GM19438 (cell line): Measurements from ENCODE around the gene PRR13.
"Not testable (repeated sequence)": the region's sequence is repeated elsewhere in the genome, so short reads cannot be mapped to it uniquely, and the experiment has no call there.

Experiments
- ATAC-seq: cut with Tn5 transposase; IDR thresholded peaks from one replicate; pipeline ENCODE4 v1.9.1; 2021; ENCODE audit warnings: low read depth; ENCODE audit not compliant: unreplicated experiment

Gene PRR13

DNA sequence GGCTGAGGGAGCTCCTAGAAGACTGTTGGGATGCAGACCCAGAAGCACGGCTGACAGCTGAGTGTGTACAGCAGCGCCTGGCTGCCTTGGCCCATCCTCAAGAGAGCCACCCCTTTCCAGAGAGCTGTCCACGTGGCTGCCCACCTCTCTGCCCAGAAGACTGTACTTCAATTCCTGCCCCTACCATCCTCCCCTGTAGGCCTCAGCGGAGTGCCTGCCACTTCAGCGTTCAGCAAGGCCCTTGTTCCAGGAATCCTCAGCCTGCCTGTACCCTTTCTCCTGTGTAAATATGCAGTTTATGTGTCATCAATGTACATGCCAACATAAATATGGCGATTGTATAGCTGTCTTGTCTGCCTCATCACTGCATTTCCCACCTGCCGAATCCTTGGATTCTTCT, 10.3 kb upstream of the PRR13 start:
- no peak for ATAC-seq

DNA sequence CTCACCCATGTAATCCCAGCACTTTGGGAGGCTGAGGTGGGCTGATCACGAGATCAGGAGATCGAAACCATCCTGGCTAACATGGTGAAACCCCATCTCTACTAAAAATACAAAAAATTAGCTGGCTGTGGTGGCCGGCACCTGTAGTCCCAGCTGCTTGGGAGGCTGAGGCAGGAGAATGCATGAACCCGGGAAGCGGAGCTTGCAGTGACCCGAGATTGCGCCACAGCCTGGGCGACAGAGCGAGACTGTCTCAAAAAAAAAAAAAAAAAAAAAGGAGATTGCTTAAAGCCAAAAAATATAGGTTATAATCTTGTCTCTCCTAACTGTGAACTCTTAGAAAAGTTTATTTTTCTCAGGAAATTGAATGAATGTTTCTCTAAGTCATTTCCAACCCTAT, 6.2 kb upstream of the PRR13 start:
- ATAC-seq = not testable (repeated sequence)

DNA sequence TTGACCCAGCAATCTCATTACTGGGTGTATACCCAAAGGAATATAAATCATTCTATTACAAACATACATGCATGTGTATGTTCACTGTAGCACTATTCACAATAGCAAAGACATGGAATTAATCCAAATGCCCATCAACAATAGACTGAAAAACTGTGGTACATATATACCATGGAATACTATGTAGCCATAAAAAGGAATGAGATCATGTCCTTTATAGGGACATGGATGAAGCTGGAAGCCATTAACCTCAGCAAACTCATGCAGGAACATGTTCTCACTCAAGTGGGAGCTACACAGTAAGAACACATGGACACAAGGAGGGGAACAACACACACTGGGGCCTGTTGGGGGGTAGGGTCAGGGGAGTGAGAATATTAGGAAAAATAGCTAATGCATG, 2.0 kb upstream of the PRR13 start:
- ATAC-seq = not testable (repeated sequence)

DNA sequence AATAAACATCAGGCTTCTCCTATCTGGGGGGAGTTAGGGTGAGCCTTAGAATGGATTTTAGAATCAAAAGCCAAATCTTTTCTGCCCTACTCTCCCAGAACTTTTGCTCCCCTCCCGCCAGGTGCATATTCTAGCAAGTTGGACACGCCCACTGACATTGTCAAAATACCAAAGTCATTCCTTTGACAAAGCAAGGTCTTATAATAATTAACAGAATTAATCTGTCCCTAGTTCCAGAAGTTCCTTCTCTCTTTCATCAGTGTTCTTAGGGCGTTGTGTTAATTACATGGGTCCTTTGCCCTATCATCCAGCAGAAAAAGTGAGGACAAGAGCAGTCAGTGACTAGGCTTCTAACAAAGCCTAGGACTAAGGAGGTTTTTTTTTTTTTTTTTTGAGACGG, 2.4 kb downstream of the PRR13 start:
- no peak for ATAC-seq

DNA sequence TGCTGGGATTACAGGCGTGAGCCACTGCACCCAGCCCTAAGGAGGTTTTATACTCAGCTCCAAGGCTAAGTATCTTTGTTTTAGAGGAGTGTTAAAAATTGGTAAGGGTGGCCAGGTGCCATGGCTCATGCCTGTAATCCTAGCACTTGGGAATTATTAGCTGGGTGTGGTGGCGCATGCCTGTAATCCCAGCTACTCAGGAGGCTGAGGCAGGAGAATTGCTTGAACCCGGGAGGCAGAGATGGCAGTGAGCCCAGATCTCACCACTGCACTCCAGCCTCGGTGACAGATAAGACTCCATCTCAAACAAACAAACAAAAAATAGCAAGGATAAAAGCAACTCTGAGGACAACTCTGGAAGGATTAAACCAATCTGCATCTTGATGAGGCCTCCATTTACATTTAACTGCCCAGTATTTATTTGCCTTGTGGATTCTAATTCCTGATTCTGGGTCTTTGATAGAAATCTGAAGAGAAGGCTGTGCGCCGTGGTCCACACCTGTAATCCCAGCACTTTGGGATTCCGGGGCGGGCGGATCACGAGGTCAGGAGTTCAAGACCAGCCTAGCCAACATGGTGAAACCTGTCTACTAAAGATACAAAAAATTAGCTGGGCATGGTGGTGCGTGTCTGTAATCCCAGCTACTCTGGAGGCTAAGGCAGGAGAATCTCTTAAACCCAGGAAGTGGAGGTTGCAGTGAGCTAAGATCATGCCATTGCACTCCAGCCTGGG, 3.2 kb downstream of the PRR13 start:
- not testable (repeated sequence) for ATAC-seq

DNA sequence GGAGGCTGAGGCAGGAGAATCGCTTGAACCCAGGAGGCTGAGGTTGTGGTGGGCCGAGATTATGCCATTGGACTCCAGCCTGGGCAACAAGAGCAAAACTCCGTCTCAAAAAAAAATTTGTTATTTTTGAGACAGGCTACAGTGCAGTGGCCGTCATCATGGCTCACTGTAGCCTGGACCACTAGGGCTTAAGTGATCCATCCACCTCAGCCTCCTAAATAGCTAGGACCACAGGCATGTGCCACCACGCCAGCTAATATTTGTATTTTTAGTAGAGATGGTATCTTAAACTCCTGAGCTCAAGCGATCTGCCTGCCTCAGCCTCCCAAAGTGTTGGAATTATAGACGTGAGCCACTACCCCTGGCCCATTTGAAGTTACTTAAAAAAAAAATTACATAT, 9.4 kb downstream of the PRR13 start:
- ATAC-seq = no peak

DNA sequence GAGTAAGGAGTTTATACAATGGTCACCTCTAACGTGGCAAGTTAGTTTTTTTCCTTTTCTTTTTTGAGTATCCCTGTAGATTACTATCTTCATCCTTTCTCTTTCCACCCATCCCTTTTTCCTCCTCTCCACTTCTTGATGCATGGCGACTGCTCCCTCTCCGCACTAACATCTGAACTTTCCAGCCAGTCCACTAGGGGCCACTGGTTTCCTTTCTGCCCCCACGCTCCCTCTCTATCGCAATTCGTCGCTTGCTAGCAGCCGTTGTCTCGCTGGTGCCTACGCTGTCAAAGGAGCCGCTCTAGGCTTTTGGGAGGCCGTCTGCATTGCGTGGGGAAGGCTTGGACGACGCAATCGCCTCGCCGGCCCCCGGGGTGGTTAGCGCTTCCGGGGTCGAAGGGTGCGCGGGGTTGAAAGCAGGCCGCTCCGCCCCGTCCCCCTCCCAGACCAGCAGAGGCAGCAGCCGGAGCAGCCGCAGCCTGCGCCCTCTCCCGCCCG, 10.2 kb downstream of the PRR13 start, which contains the start of gene PCBP2:
Gene PCBP2 (plus strand): TSS at position 442 of the 498 bp plus-strand sequence. CDS start 2,699 bp downstream, outside the sequence.
- peak; percentile 94 for ATAC-seq

DNA sequence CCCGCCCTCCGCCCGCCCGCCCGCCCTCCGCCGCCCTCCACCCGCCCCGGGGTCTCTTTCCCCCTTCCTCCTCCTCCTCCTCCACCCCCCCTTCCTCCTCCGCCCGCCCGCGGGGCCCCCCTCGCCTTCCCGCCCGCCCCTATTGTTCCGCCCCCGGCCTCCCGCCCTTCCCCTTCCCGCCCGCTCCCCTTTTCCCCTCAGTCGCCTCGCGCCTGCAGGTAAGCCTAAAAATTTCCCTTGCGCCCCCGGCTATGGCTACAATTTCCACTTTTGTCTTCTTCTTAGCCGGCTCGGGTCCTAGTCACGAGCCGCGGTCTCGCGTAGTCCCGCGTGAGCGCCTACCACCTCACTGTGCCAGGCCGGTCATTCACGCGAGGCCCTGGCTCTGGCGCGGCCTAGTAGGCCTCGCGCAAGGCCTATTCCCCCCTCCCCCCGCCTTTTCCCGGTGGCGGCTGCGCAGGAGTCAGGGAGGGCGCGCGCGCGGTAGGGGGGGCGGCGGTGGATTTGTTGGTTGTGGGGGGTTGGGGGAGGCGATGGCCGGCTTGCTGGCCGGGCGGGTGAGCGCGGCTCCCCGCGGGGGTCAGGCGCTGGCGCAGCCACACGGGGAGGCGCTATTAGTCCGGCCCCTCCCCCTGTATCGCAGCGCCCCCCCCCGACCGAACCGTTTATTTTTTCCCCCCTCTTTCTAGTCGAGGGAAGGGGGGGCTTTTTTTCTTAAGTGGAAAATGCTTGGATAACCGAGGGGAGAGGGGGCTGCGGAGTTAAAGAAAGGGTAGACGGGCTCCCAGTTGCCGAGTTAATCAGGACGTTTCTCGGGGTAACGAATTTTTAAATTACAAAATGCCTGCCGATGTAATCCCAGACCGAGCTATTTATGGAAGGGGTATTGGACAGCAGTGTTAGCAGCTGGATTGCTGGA, 10.9 kb downstream of the PRR13 start:
- ATAC-seq = no peak

DNA sequence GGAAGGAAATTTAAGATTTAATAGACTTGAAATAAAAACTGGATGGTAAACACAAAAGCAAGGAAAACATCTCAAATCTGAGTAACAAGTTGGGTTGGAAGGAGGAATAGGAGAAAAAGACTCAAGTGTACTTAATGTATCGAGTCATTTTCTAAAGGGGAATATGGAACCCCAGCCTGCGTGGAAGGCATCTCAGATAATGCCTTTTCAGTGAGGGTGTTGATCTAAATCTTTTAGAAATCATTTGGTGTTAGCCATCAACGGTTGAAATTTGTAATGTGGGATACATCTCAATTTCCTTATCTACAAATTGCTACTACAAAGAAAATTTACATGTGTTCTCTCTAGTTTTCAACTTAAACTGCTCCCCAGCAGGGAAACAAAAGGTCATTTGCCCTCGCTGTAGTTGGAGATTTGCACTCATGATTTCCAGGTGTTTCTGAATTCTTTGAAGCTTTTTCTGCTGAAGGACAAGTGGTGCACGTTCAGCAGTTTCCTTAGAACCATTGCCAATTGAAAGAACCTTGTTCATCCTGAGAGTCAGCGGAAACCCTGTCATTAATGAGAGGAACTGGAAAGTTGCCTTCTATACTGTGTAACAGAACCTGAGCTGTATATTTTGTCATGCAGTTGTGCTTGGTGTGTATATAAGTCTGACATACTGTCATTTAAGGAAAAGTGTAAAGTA, 12.6 kb downstream of the PRR13 start:
- ATAC-seq = no peak

DNA sequence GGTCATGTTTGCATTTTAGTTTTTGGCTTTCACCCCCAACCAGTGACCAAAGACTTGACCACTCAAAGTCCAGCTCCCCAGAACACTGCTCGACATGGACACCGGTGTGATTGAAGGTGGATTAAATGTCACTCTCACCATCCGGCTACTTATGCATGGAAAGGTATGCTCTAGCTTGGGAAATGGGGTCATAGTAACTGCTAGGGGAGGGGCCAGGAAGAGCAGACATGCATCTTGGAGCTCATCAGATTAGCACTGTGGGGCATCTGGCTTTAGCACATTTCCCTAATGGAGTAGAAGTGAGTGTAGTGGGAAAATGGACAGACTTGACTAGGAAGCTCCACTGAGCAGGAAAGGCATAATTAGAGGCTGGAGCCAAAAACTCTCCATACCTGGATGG, 13.2 kb downstream of the PRR13 start:
- ATAC-seq = no peak

DNA sequence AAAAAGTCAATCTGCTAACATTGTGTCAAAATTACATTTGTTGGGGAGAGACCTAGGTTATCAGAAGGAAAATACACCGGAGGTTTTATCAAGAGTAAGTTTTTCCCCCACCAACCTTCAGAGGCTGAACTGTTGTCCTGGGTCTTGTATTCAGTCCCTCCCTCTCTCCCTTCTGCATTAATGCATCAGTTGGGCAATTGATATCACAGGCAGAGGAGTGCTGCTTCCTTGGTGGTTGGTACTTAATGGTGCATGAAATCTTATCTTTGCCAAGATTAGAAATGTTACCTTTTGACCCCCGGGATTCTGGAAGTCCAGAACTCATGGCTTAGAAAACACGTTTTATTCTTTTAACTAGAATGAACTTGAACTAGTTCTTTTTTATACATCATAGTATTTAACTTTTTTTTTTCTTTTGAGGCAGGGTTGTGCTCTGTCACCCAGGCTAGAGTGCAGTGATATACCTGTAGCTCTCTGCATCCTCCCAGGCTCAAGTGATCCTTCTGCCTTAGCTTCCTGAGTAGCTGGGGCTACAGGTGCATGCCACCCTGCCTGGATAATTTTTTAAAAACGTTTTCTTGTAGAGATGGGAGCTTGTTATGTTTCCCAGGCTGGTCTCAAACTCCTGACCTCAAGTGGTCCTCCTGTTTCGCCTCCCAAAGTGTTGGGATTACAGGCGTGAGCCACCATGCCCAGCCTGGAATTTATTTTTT, 15.3 kb downstream of the PRR13 start:
- ATAC-seq = no peak

DNA sequence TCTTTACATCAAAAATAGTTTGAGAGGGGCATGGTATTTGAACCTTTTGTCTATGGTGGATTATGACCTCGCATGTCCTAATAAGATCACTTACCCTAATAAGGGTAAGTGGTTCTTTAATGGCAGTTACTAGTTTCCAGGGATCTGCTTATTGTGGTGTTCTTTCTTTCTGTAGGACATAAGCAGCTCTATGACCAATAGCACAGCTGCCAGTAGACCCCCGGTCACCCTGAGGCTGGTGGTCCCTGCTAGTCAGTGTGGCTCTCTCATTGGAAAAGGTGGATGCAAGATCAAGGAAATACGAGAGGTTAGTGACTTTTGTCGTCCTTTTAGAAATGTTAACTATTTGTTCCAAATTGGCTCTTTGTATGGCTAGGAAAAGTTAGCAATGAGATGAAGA, 17.6 kb downstream of the PRR13 start:
- no peak for ATAC-seq

DNA sequence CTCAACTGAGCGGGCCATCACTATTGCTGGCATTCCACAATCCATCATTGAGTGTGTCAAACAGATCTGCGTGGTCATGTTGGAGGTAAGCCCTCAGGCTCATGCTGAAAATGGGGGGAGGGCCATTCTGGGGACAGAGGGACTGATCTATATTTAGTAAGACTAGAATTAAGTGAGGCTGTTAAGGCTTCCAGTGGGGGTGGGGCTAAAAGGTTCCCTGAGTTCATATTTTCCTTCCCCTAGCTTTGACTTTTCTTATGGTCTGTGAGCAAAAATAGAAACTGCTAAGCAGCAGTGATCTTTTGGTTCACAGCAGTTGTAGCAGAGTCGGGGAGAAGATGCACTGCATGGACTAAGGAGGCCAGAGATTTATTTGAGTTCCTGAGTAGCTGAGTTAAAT, 19.5 kb downstream of the PRR13 start:
- ATAC-seq = no peak

DNA sequence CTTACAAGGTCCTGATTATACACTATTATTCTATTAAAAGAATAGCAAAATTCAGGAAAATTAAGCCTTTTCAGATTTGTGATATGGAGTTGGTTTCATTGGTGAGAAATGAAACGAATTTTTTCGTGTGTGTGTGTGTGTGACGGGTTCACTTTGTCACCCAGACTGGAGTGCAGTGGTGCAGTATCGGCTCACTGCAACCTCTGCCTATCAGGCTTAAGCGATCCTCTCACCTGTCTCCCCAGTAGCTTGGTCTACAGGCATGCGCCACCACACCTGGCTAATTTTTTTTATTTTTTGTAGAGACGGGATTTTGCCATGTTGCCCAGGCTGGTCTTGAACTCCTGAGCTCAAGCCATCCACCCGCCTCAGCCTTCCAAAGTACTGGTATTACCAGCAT, 20.1 kb downstream of the PRR13 start:
- no peak for ATAC-seq

DNA sequence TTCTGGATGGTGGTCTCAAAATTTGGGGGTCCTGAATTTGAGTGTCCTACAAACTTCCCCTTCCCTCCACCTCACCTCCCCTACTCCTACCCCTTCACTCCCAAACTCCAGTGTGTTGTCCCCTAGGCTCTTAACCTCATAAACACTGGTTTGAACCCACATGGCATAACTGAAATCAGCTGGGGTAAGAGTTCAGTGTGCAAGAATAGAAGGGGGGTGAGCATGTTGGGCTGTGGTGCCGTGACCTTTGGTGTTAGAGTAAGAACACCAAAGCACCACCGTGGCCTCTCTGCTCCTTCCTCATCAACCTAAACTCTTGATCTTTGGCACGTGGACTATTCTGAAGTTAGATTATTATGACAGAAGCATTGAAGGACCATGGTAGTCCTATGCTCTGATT, 21.4 kb downstream of the PRR13 start:
- no peak for ATAC-seq

DNA sequence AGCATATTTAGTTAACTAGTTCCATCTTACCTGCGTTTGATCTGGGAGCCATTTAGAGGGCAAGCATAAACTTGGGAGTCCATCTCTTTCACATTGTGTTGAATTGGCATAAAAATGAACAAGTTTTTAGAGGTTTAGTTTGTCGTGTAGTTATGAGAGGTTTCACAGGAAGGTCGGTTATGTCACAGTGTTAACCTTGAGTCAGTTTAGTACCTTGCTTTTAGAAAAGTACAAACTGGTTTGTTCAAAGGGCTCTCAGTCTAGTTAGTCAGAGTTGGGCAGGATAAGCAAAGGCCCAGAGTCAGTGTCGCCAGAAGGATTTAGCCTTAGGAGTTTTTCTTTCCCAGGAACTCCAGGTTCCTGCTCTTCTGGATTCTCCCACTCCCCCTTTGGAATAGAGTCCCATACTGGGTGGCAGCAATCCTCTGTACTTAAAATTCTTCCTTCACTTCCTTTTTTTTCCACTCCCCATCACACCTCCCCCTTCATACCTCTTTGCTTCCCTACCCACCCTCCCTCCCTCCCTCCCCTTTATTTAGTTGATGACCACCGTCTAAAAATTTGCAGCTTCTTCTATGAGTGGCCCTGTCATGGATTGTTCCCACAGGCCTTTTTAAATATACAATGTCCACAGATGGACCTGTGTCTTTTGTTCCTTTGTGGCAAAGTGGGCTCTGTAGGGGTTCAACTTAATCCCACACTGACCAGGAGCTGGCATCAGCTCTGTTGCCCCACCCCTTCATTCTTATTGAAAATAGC, 22.4 kb downstream of the PRR13 start:
- ATAC-seq = no peak

DNA sequence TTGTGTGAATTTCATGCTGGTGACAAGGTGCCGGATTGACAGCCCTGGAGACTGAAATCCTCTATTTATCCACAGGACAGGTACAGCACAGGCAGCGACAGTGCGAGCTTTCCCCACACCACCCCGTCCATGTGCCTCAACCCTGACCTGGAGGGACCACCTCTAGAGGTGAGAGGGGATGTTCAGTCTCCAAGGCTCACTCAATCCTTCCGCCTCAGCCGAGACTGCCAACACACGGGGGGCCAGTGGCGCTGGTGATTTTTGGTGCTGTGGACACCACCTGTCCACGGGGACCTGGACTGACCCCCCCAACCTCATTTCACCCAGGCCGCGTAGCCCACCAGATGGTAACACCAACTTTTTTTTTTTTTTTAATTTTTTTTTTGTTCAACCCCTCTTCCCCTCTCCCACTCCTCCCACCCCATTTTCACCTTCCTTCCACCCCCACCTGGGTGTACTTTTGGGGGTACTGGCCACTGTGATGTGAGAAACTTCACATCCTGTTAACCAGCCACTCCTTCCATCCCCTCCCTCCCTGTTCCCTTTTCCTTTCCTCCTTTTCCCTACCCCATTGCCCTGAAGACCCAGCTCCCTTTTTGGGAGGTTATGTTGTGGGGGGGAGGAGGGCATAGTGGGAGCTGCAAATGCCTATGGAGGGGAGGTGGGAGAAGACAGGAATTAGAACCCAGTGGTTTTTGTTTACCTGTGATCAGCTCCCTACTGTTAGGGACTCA, 23.3 kb downstream of the PRR13 start:
- no peak for ATAC-seq

DNA sequence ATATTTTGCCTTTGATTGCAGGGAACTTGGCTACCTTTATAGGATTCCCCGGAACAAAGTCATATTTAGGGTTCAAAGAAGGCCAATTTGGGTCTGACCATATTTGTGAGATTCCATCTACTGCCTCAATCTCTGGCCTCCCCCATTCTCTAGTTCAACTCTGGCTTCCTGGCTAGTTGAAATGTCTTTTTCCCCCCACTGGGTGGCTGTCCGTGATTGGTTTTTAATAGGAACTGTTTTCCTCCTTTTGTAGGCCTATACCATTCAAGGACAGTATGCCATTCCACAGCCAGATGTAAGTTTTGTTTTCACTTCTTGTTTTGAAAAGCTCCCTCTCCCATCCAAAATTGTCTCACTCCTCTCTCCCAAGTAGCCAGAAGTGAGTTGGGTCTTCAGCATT, 24.1 kb downstream of the PRR13 start:
- ATAC-seq = no peak

DNA sequence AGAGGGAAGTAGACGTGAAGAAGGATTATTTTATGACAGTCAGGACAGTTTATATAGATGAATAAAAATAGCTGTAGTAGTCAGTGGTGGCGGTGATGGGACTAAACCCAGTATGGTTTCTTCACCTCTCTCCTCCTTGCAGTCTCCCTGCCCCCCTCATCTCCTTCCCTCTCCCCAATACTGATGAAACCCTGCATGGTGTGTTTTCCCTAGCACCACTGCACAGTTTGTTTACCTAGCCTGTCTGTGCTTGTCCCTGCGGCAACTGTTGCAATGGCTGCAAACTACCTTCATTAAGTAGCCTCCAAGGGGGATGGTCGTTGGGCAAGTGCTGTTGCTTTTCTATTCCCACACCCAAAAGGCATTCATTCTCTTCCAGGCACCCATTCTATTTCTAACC, 25.1 kb downstream of the PRR13 start:
- ATAC-seq = no peak
